ENCODE results near the gene PANX2.

DNA sequence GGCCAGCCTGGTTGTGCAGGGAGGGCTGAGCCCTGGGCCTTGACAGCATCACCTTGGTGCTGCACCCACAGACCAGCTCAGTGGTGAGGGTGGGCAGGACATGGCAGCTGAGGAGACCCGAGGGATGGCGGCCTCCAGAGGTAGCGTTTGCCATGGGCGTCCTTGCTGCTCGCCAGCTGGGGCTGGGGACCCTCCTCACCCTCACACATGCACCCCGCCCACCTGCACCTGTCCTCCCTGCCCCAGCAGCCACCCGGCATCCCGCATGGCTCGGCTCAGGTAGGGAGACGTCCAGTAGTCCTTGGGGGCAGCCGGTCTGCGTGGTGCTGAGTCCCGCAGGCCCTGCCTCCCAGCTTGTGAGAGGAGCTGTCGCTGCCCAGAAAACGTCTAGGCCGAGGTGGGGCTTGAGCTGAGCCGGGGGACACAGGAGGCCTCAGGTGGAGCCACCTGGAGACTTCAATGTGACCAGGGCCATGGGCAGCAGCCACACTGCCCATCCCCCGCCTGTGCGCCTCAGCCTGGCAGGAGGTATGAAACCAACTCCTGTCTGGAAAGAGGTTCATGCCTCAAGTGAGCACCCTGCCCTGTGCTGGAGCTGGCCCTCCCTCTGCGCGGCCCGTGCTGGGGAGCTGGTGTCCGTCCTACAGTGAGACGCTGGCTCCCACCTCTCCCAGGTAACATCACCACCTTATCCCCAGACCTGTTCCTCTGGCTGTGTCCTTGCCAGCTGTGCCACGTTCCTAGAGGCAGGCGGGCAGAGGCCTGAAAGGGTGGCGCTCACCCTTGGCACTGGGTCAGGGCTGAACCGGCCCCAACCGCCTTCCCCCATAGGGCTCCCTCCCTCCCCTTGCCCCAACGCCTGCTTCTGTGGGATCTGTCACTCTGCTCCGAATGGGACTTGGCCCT is 11.9 kb downstream of the PANX2 start:
- TF ChIP-seq, protein P1, sequence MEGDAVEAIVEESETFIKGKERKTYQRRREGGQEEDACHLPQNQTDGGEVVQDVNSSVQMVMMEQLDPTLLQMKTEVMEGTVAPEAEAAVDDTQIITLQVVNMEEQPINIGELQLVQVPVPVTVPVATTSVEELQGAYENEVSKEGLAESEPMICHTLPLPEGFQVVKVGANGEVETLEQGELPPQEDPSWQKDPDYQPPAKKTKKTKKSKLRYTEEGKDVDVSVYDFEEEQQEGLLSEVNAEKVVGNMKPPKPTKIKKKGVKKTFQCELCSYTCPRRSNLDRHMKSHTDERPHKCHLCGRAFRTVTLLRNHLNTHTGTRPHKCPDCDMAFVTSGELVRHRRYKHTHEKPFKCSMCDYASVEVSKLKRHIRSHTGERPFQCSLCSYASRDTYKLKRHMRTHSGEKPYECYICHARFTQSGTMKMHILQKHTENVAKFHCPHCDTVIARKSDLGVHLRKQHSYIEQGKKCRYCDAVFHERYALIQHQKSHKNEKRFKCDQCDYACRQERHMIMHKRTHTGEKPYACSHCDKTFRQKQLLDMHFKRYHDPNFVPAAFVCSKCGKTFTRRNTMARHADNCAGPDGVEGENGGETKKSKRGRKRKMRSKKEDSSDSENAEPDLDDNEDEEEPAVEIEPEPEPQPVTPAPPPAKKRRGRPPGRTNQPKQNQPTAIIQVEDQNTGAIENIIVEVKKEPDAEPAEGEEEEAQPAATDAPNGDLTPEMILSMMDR (IDR thresholded peaks at IDR 0.05; ENCODE audit: poor library complexity), result no peak
- TF ChIP-seq EZH2phosphoT487 (IDR thresholded peaks at IDR 0.05; ENCODE audit: low read depth, severe bottlenecking, unreplicated experiment), result no peak
